DOHH2 (cell line): Measurements from ENCODE around the gene ITGA1.
"Not testable (repeated sequence)": the region's sequence is repeated elsewhere in the genome, so short reads cannot be mapped to it uniquely, and the experiment has no call there.

ENCODE experiments used
- H3F3A ChIP-seq: fragments of 200-600 bp; sonication (generic), shearing (Covaris generic); 2 replicates; pipeline ENCODE4 v1.6.0; 2016; ENCODE audit warnings: antibody characterized with exemption, mild to moderate bottlenecking; ENCODE audit not compliant: control insufficient read depth, insufficient read depth
- H3K27ac ChIP-seq: fragments of 200-600 bp; sonication (generic); 2 replicates; pipeline ENCODE4 v1.5.1; 2014; ENCODE audit warnings: low read depth, mild to moderate bottlenecking, low read length, moderate library complexity
- H3K27me3 ChIP-seq: fragments of 200-600 bp; sonication (generic); 2 replicates; pipeline ENCODE4 v1.6.1; 2014; ENCODE audit warnings: mild to moderate bottlenecking, low read length, mixed read lengths; ENCODE audit not compliant: control insufficient read depth
- H3K36me3 ChIP-seq: fragments of 200-600 bp; sonication (generic); 2 replicates; pipeline ENCODE4 v1.6.1; 2014; ENCODE audit warnings: mild to moderate bottlenecking, low read length, moderate library complexity, mixed read lengths; ENCODE audit not compliant: control insufficient read depth
- H3K4me1 ChIP-seq: fragments of 200-600 bp; sonication (generic); 2 replicates; pipeline ENCODE4 v1.6.1; 2014; ENCODE audit warnings: mild to moderate bottlenecking, low read length, mixed read lengths; ENCODE audit not compliant: control insufficient read depth
- H3K4me2 ChIP-seq: fragments of 200-600 bp; sonication (generic); 2 replicates; pipeline ENCODE4 v1.6.0; 2014; ENCODE audit warnings: mild to moderate bottlenecking, low read length, moderate library complexity
- H3K4me3 ChIP-seq: fragments of 200-600 bp; sonication (generic); 2 replicates; pipeline ENCODE4 v1.5.1; 2014; ENCODE audit warnings: mild to moderate bottlenecking, low read length, mixed read lengths
- H3K79me2 ChIP-seq: fragments of 200-600 bp; sonication (generic); 2 replicates; pipeline ENCODE4 v1.6.1; 2014; ENCODE audit warnings: mild to moderate bottlenecking, low read length, mixed read lengths; ENCODE audit not compliant: control insufficient read depth
- H3K9me2 ChIP-seq: fragments of 200-600 bp; sonication (generic); replicated peaks from 2 replicates; pipeline ENCODE4 v1.6.1; 2014; ENCODE audit warnings: mild to moderate bottlenecking, low read length, mixed read lengths; ENCODE audit not compliant: control insufficient read depth
- H3K9me3 ChIP-seq: fragments of 200-600 bp; sonication (generic); 2 replicates; pipeline ENCODE4 v1.6.1; 2014; ENCODE audit warnings: antibody characterized with exemption, low read length, mixed read lengths; ENCODE audit not compliant: control insufficient read depth, insufficient read depth
- H4K20me1 ChIP-seq: fragments of 200-600 bp; sonication (generic); 2 replicates; pipeline ENCODE4 v1.6.0; 2014; ENCODE audit warnings: low read depth, mild to moderate bottlenecking, antibody characterized with exemption, low read length, moderate library complexity; ENCODE audit not compliant: control insufficient read depth, insufficient read depth
- EZH2phosphoT487 ChIP-seq: fragments of 200-600 bp; sonication (generic); IDR thresholded peaks from 2 replicates; pipeline ENCODE4 v1.6.1; 2017; ENCODE audit warnings: borderline replicate concordance, mild to moderate bottlenecking, antibody characterized with exemption, low read length, moderate library complexity, mixed read lengths
- TF ChIP-seq, protein P1 (sequence below): fragments of 200-600 bp; sonication (generic); IDR thresholded peaks from one replicate; pipeline ENCODE4 v1.5.1; 2014; ENCODE audit warnings: antibody characterized with exemption, mild to moderate bottlenecking, low read depth, low read length; ENCODE audit not compliant: poor library complexity, severe bottlenecking

ITGA1 gene

DNA sequence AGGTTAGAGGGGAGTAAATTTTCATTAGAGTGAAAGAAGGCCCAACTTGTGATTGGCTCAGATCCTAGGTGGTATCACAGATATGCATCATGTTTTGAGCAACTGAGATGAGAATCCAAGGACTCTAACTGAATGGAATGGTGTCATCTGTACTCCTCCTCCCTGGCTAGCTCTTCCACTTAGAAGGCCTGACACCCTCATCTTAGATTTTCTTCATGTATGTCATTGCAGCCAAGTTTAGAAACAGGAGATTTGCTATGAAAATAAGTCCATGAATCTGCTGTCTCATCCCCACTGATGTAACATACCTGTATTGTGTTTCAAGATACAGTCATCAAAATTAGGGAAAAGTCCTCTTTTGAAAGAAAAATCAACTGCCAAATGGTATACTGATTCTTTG is 54.4 kb downstream of the ITGA1 start:
- Histone ChIP-seq H3K36me3 (no peaks in the 10 kb centered on the region), H4K20me1 (no peaks in the 10 kb centered on the region), H3K4me3 (no peak overlapping the region), H3K27me3 (no peaks in the 10 kb centered on the region), H3K9me3 (no peaks in the 10 kb centered on the region), H3K4me1 (no peaks in the 10 kb centered on the region), H3K9me2 (no peaks in the 10 kb centered on the region), H3K27ac (no peak overlapping the region), H3K79me2 (no peaks in the 10 kb centered on the region), H3K4me2 (no peak overlapping the region), H3F3A (no peaks in the 10 kb centered on the region)
- TF ChIP-seq EZH2phosphoT487: no peak
- TF ChIP-seq, protein P1, sequence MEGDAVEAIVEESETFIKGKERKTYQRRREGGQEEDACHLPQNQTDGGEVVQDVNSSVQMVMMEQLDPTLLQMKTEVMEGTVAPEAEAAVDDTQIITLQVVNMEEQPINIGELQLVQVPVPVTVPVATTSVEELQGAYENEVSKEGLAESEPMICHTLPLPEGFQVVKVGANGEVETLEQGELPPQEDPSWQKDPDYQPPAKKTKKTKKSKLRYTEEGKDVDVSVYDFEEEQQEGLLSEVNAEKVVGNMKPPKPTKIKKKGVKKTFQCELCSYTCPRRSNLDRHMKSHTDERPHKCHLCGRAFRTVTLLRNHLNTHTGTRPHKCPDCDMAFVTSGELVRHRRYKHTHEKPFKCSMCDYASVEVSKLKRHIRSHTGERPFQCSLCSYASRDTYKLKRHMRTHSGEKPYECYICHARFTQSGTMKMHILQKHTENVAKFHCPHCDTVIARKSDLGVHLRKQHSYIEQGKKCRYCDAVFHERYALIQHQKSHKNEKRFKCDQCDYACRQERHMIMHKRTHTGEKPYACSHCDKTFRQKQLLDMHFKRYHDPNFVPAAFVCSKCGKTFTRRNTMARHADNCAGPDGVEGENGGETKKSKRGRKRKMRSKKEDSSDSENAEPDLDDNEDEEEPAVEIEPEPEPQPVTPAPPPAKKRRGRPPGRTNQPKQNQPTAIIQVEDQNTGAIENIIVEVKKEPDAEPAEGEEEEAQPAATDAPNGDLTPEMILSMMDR: no peak

DNA sequence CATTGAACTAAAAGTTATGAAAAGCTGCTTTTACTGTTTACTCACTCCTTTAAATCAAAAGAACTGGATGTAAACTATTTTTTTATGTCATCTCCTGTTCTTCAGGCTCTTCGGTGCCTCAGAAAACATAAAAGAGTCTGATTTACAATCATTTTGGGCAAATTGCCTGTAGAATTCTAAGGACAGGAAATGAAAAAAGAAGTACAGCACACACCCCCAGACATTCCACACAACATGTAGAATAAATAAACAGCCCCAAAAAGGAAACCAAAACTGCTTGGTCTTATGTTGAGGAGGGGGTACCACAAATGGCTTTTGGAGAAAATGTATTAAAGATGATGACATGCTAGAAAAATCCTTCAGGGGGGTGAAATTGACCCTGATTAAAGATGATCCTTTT is 57.2 kb downstream of the ITGA1 start:
- H3K9me3 ChIP-seq: no peaks in the 10 kb centered on the region
- TF ChIP-seq, protein P1: no peak
- no peak for TF ChIP-seq EZH2phosphoT487
- no peaks in the 10 kb centered on the region for H3K79me2 ChIP-seq
- H3F3A ChIP-seq: no peaks in the 10 kb centered on the region
- H3K4me3 ChIP-seq: no peak overlapping the region
- no peaks in the 10 kb centered on the region for H4K20me1 ChIP-seq
- no peaks in the 10 kb centered on the region for H3K4me1 ChIP-seq
- no peak overlapping the region for H3K27ac ChIP-seq
- H3K27me3 ChIP-seq: no peaks in the 10 kb centered on the region
- no peak overlapping the region for H3K4me2 ChIP-seq
- H3K9me2 ChIP-seq: no peaks in the 10 kb centered on the region
- no peaks in the 10 kb centered on the region for H3K36me3 ChIP-seq

DNA sequence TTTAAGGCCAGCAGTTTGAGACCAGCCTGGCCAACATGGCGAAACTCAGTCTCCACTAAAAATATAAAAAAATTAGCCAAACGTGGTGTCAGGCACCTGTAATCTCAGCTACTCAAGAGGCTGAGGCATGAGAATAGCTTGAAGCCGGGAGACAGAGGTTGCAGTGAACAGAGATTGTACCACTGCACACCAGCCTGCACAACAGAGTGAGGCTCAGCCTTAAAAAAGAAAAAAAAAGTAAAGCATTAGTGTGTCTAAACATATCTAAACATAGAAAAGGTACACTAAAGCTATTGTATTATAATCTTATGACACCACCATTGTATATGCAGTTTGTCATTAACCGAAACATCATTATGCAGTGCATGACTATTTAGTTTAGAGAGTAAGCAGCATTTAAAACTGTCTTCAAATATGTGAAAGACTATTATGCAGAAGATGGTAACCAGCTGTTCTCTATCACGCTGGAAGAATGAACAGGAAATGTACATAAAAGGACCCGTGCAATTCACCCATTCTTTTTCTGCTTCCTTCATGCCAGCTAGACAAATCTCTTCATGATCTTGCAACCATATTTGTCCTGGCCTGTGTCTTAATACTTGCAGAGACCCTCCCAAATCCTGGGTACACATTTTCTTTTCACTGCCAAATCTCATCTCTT is 58.6 kb downstream of the ITGA1 start:
- no peaks in the 10 kb centered on the region for H3F3A ChIP-seq
- no peak overlapping the region for H3K4me2 ChIP-seq
- no peak for TF ChIP-seq EZH2phosphoT487
- TF ChIP-seq, protein P1: no peak
- H3K27me3 ChIP-seq: no peaks in the 10 kb centered on the region
- no peaks in the 10 kb centered on the region for H3K79me2 ChIP-seq
- H4K20me1 ChIP-seq: no peaks in the 10 kb centered on the region
- H3K9me3 ChIP-seq: no peaks in the 10 kb centered on the region
- no peak overlapping the region for H3K27ac ChIP-seq
- H3K36me3 ChIP-seq: no peaks in the 10 kb centered on the region
- no peaks in the 10 kb centered on the region for H3K4me1 ChIP-seq
- H3K9me2 ChIP-seq: no peaks in the 10 kb centered on the region
- H3K4me3 ChIP-seq: no peak overlapping the region

DNA sequence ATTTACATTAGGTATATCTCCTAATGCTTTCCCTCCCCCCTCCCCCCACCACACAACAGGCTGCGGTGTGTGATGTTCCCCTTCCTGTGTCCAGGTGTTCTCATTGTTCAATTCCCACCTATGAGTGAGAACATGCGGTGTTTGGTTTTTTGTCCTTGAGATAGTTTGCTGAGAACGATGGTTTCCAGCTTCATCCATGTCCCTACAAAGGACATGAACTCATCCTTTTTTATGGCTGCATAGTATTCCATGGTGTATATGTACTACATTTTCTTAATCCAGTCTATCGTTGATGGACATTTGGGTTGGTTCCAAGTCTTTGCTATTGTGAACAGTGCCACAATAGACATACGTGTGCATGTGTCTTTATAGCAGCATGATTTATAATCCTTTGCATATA is 61.0 kb downstream of the ITGA1 start:
- H3K4me2 ChIP-seq, H3K4me1 ChIP-seq, H3K79me2 ChIP-seq, H3K4me3 ChIP-seq, H3K27ac ChIP-seq, H3K27me3 ChIP-seq, H4K20me1 ChIP-seq, H3F3A ChIP-seq, H3K36me3 ChIP-seq, H3K9me2 ChIP-seq, H3K9me3 ChIP-seq: not testable (repeated sequence)
